Measurements from ENCODE around the gene SIRPG. TPM values are rescaled to one million over a fixed set of nuclear protein-coding genes. Genes with fewer than 3 reads are reported as not detected.

The SIRPG gene
- polyA plus RNA-seq, 2 of the 4 experiments (the other 2 are of a cell fraction) = not detected

DNA sequence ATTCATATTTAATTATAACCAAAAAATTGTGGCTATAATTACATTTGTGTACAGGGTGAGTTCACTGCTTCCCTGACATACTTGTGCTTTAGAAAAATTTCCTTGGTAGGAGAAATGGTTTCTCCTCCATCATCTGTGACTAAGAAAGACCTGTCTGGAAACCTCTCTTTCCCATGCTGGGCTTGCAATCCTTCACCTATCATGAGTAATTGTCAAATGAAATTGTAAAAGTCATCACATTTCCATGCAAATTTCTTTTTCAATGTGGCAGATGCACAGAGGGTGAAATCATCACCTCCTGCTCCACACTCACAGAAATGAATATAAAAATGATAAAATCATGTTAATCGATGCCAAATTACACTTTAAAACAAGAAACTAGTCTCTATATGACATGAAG is 36.3 kb downstream of the SIRPG start:
- 2% methylated on average over 1 of the region's 1 CpG for WGBS (ENCODE audit: missing lambda C conversion rate)
- H3K9me3 ChIP-seq = no peaks in the 10 kb centered on the region
- no peak for DNase-seq (ENCODE audit: low read depth in 1 of 2, low spot score in 1 of 2)
- ChIA-PET CTCF (no interaction called here), POLR2A (no interaction called here)
- no peaks in the 10 kb centered on the region for H3K4me1 ChIP-seq
- no peak overlapping the region for H3K27ac ChIP-seq
- ATAC-seq = no peak
- H3K4me2 ChIP-seq = no peak overlapping the region
- no peak for FAIRE-seq
- no peak overlapping the region for H3K4me3 ChIP-seq
- TF ChIP-seq RAD21 (conservative IDR thresholded peaks at IDR 0.05 in 1 of 2, IDR thresholded peaks at IDR 0.05 in 1 of 2) (no peak), CHD4 (IDR thresholded peaks at IDR 0.05; ENCODE audit: borderline replicate concordance) (no peak), CBX8 (IDR thresholded peaks at IDR 0.05) (no peak), HEYL (CRISPR knock-in tag; IDR thresholded peaks at IDR 0.05) (no peak), ZNF302 (CRISPR knock-in tag; IDR thresholded peaks at IDR 0.05) (no peak), FOSB (CRISPR knock-in tag; IDR thresholded peaks at IDR 0.05) (no peak), KDM1A (IDR thresholded peaks at IDR 0.05; ENCODE audit: low read depth) (no peak), GATA3 (IDR thresholded peaks at IDR 0.05; ENCODE audit: borderline replicate concordance) (no peak)

DNA sequence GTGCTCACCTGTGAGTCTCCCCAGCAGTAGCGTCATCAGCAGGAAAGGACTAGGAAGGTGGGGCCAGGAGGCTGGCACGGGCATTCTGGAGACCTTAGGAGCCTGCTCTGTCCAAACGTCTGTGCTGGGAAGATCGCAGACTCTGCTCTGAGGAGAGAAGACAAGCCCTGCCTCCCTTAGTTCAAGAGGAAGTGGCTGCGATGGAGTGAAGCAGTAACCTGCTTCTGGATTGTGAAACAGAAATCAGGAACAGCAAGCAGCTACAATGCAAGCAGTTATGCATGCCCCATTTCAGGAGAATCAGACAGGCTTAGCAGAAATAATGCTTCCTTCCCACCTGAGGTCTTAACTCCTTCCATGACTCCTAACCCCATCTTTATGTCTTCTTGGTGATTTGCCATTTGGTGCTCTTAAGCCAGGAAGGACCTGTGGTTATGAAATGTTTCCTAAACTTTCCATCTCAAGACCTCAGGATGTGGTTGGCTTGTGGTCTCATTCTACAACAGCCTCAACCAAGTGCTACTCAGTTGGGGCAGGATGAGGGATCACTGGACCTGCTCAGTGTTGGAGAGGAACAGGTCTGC is 37.6 kb downstream of the SIRPG start, which contains the start of gene SIRPB1:
Gene SIRPB1 (minus strand): TSS at position 149 of the 584 bp plus-strand sequence. CDS start 65 bp downstream, at position 84.
- POLR2A ChIA-PET = no interaction called here
- no peak within 1 kb of the TSS for H3K4me2 ChIP-seq
- TF ChIP-seq HDAC2 (IDR thresholded peaks at IDR 0.05) (no peak), ZSCAN20 (CRISPR knock-in tag; IDR thresholded peaks at IDR 0.05) (no peak), PHF8 (IDR thresholded peaks at IDR 0.05; ENCODE audit: borderline replicate concordance, low read depth) (no peak), CHD4 (IDR thresholded peaks at IDR 0.05; ENCODE audit: borderline replicate concordance) (no peak), CBX2 (IDR thresholded peaks at IDR 0.05; ENCODE audit: borderline replicate concordance, low read depth) (no peak), RARB (CRISPR knock-in tag; IDR thresholded peaks at IDR 0.05) (no peak)
- TF ChIP-seq, protein P1, sequence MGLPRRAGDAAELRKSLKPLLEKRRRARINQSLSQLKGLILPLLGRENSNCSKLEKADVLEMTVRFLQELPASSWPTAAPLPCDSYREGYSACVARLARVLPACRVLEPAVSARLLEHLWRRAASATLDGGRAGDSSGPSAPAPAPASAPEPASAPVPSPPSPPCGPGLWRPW (IDR thresholded peaks at IDR 0.05) = no peak
- no peak within 1 kb of the TSS for H3K27ac ChIP-seq
- H3K4me1 ChIP-seq = no peaks in the 10 kb centered on the region
- no peak for ATAC-seq
- H3K9me3 ChIP-seq = no peaks in the 10 kb centered on the region
- CTCF ChIA-PET = no interaction called here
- whole genome bisulfite sequencing (ENCODE audit: missing lambda C conversion rate) = 40% methylated on average over 5 of the region's 5 CpGs
- H3K4me3 ChIP-seq = no peak within 1 kb of the TSS
- no peak for DNase-seq (ENCODE audit: low read depth in 1 of 2, low spot score in 1 of 2)
- no peak for FAIRE-seq

DNA sequence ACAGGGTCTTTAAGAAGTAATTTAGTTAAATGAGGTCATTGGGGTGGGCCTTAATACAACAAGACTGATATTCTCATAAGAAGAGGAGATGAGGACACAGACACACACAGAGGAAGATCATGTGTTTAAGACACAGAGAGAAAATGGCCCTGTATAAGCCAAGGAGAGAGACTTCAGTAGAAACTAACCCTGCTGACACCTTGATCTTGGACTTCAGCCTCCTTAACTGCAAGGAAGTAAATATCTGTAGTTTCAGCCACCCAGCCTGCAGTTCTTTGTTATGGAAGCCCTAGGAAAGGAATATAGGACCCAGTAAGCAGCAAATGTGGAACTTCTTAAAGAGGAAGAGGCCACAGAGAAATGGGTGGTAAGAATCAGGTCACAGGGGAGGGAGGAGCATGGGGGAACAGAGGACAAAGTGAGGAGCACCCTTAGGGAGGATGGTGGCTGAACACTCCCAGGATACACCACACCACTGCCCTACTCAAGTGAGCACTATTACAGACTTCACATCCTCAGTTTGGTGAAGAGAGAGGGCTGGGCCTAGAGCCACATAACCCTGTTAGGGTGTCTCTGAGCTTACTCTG is 38.5 kb downstream of the SIRPG start:
- Histone ChIP-seq H3K4me1 (no peaks in the 10 kb centered on the region), H3K4me3 (no peak overlapping the region), H3K9me3 (no peaks in the 10 kb centered on the region), H3K4me2 (no peak overlapping the region), H3K27ac (no peak overlapping the region)
- POLR2A ChIA-PET = no interaction called here
- TF ChIP-seq, protein P2, sequence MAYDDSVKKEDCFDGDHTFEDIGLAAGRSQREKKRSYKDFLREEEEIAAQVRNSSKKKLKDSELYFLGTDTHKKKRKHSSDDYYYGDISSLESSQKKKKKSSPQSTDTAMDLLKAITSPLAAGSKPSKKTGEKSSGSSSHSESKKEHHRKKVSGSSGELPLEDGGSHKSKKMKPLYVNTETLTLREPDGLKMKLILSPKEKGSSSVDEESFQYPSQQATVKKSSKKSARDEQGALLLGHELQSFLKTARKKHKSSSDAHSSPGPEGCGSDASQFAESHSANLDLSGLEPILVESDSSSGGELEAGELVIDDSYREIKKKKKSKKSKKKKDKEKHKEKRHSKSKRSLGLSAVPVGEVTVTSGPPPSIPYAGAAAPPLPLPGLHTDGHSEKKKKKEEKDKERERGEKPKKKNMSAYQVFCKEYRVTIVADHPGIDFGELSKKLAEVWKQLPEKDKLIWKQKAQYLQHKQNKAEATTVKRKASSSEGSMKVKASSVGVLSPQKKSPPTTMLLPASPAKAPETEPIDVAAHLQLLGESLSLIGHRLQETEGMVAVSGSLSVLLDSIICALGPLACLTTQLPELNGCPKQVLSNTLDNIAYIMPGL (CRISPR knock-in tag; IDR thresholded peaks at IDR 0.05; ENCODE audit: borderline replicate concordance) = no peak
- ATAC-seq = no peak
- FAIRE-seq = no peak
- CTCF ChIA-PET = no interaction called here
- DNase-seq (ENCODE audit: low read depth in 1 of 2, low spot score in 1 of 2) = no peak

DNA sequence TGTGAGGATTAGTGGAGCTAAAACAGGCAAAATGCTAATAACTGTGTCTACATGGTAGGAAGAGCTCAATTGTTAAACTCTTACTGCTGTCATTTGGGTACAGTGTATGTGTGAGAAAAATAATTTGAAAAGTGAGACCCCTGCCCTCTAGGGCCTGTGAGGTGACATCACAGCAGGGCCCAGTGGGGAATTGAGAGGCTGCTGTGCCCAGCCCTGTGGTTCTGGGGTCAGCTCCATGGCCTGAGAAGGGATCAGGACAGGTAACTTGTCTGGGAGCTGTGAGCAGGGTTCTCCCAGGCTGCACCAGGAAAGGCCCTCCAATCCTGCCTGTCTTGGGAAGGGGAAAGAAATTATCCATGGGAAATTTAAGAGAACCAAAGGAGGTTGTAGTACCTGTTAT is 39.1 kb downstream of the SIRPG start:
- POLR2A ChIA-PET = no interaction called here
- no peak overlapping the region for H3K27ac ChIP-seq
- no peak overlapping the region for H3K4me3 ChIP-seq
- ATAC-seq = 0 out of 6 replicates have a peak, but pooled peaks of 1 of the 2 experiments have one; percentile 24
- DNase-seq (ENCODE audit: low read depth in 1 of 2, low spot score in 1 of 2) = no peak
- no peak overlapping the region for H3K4me2 ChIP-seq
- CTCF ChIA-PET = no interaction called here
- peak; percentile 67 for FAIRE-seq
- no peaks in the 10 kb centered on the region for H3K9me3 ChIP-seq
- no peaks in the 10 kb centered on the region for H3K4me1 ChIP-seq
- TF ChIP-seq CEBPB (IDR thresholded peaks at IDR 0.05) (no peak), JUNB (IDR thresholded peaks at IDR 0.05) (no peak), RFX5 (IDR thresholded peaks at IDR 0.05) (no peak), JUN (IDR thresholded peaks at IDR 0.05) (no peak), RCOR1 (IDR thresholded peaks at IDR 0.05; ENCODE audit: low read depth, low read length) (no peak), EHF (CRISPR knock-in tag; IDR thresholded peaks at IDR 0.05) (no peak), CHD4 (IDR thresholded peaks at IDR 0.05; ENCODE audit: borderline replicate concordance) (no peak), KDM1A (IDR thresholded peaks at IDR 0.05; ENCODE audit: low read depth) (no peak), SREBF2 (IDR thresholded peaks at IDR 0.05) (no peak), CHD2 (IDR thresholded peaks at IDR 0.05; ENCODE audit: low read length, partially characterized antibody) (no peak), HOXB5 (CRISPR knock-in tag; IDR thresholded peaks at IDR 0.05) (no peak), GATA3 (IDR thresholded peaks at IDR 0.05; ENCODE audit: borderline replicate concordance) (no peak), TFCP2L1 (CRISPR knock-in tag; IDR thresholded peaks at IDR 0.05) (no peak), SMC3 (IDR thresholded peaks at IDR 0.05) (no peak)
- TF ChIP-seq, protein P3, sequence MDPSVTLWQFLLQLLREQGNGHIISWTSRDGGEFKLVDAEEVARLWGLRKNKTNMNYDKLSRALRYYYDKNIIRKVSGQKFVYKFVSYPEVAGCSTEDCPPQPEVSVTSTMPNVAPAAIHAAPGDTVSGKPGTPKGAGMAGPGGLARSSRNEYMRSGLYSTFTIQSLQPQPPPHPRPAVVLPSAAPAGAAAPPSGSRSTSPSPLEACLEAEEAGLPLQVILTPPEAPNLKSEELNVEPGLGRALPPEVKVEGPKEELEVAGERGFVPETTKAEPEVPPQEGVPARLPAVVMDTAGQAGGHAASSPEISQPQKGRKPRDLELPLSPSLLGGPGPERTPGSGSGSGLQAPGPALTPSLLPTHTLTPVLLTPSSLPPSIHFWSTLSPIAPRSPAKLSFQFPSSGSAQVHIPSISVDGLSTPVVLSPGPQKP (IDR thresholded peaks at IDR 0.05; ENCODE audit: low read depth, low read length) = no peak
- TF ChIP-seq, protein P1 (IDR thresholded peaks at IDR 0.05) = no peak
- TF ChIP-seq, protein P4, sequence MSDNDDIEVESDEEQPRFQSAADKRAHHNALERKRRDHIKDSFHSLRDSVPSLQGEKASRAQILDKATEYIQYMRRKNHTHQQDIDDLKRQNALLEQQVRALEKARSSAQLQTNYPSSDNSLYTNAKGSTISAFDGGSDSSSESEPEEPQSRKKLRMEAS (IDR thresholded peaks at IDR 0.05) = no peak
